Loucy (cell line): ENCODE measurements around the gene BARHL2.

Experiments
- H2AFZ ChIP-seq: fragments of 200-600 bp; sonication (generic); 2 replicates; pipeline ENCODE4 v1.6.0; 2016; ENCODE audit warnings: antibody characterized with exemption, mild to moderate bottlenecking, low read length, moderate library complexity
- H3F3A ChIP-seq: fragments of 200-600 bp; 2 replicates; pipeline ENCODE4 v1.6.0; 2016; ENCODE audit warnings: antibody characterized with exemption, low read depth, mild to moderate bottlenecking
- H3K27me3 ChIP-seq: fragments of 200-600 bp; sonication (generic); 2 replicates; pipeline ENCODE4 v1.6.1; 2014; ENCODE audit warnings: low read length, mild to moderate bottlenecking; ENCODE audit not compliant: insufficient read depth, poor library complexity, severe bottlenecking
- H3K36me3 ChIP-seq: fragments of 200-600 bp; sonication (generic); 2 replicates; pipeline ENCODE4 v1.6.1; 2016; ENCODE audit warnings: low read length; ENCODE audit not compliant: insufficient read depth
- H3K4me1 ChIP-seq: fragments of 200-600 bp; sonication (generic); 2 replicates; pipeline ENCODE4 v1.5.1; 2014; ENCODE audit warnings: low read length, mild to moderate bottlenecking; ENCODE audit not compliant: insufficient read depth, poor library complexity, severe bottlenecking
- H3K4me2 ChIP-seq: fragments of 200-600 bp; sonication (generic); 2 replicates; pipeline ENCODE4 v1.6.0; 2014; ENCODE audit warnings: antibody characterized with exemption, low read length, low read depth, mild to moderate bottlenecking; ENCODE audit not compliant: poor library complexity, severe bottlenecking
- H3K4me3 ChIP-seq: fragments of 200-600 bp; sonication (generic); 2 replicates; pipeline ENCODE4 v1.5.1; 2014; ENCODE audit warnings: low read length, mild to moderate bottlenecking, mixed read lengths; ENCODE audit not compliant: poor library complexity, severe bottlenecking
- H3K79me2 ChIP-seq: fragments of 200-600 bp; sonication (generic); 2 replicates; pipeline ENCODE4 v1.6.1; 2014; ENCODE audit warnings: low read length; ENCODE audit not compliant: insufficient read depth
- H3K9ac ChIP-seq: fragments of 200-600 bp; sonication (generic); 2 replicates; pipeline ENCODE4 v1.6.0; 2014; ENCODE audit warnings: mild to moderate bottlenecking, low read depth, low read length, moderate library complexity; ENCODE audit not compliant: poor library complexity, severe bottlenecking
- H3K9me2 ChIP-seq: fragments of 200-600 bp; sonication (generic); replicated peaks from 2 replicates; pipeline ENCODE4 v1.6.1; 2016; ENCODE audit warnings: low read depth, low read length, mixed read lengths
- H3K9me3 ChIP-seq: fragments of 200-600 bp; sonication (generic); 2 replicates; pipeline ENCODE4 v1.6.1; 2014; ENCODE audit warnings: mild to moderate bottlenecking, antibody characterized with exemption, low read length, low read depth; ENCODE audit not compliant: insufficient read depth
- H4K20me1 ChIP-seq: fragments of 200-600 bp; sonication (generic); 2 replicates; pipeline ENCODE4 v1.6.0; 2014; ENCODE audit warnings: antibody characterized with exemption, low read length, mild to moderate bottlenecking; ENCODE audit not compliant: insufficient read depth, poor library complexity, severe bottlenecking
- EZH2phosphoT487 ChIP-seq: fragments of 200-600 bp; IDR thresholded peaks from 2 replicates; pipeline ENCODE4 v1.6.1; 2018; ENCODE audit warnings: antibody characterized with exemption, mild to moderate bottlenecking, moderate library complexity, borderline replicate concordance
- TF ChIP-seq, protein P1 (sequence below): fragments of 200-600 bp; sonication (generic); conservative IDR thresholded peaks from 2 replicates; pipeline ENCODE4 v1.5.1; 2014; ENCODE audit warnings: mild to moderate bottlenecking, antibody characterized with exemption, low read length

Gene BARHL2

DNA sequence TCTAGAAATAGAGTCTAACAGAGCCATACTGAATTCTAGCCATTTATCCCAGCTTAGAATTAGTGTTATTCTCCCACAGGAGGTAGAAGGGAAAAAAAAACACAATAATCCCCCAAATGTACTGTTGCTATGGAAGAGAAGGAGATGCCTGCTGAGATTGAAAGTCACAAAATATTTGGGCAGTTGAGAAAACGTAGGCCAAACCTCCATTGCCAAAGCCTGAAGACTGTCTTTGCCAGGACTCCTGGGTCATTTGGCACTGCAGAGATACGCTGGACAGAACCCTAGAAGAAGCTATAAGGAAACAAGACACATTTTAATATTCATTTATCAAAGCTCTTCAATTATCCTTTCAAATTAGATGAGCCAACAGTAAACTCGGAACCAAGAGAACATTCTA, 22.3 kb downstream of the BARHL2 start:
- H3K36me3 ChIP-seq: no peaks in the 10 kb centered on the region
- no peak overlapping the region for H3K4me3 ChIP-seq
- no peaks in the 10 kb centered on the region for H4K20me1 ChIP-seq
- H2AFZ ChIP-seq: no peak overlapping the region
- no peaks in the 10 kb centered on the region for H3K4me1 ChIP-seq
- H3F3A ChIP-seq: no peaks in the 10 kb centered on the region
- no peak overlapping the region for H3K4me2 ChIP-seq
- H3K9me3 ChIP-seq: no peaks in the 10 kb centered on the region
- H3K27me3 ChIP-seq: no peaks in the 10 kb centered on the region
- no peaks in the 10 kb centered on the region for H3K79me2 ChIP-seq
- H3K9me2 ChIP-seq: no peaks in the 10 kb centered on the region
- no peak overlapping the region for H3K9ac ChIP-seq
- TF ChIP-seq, protein P1, sequence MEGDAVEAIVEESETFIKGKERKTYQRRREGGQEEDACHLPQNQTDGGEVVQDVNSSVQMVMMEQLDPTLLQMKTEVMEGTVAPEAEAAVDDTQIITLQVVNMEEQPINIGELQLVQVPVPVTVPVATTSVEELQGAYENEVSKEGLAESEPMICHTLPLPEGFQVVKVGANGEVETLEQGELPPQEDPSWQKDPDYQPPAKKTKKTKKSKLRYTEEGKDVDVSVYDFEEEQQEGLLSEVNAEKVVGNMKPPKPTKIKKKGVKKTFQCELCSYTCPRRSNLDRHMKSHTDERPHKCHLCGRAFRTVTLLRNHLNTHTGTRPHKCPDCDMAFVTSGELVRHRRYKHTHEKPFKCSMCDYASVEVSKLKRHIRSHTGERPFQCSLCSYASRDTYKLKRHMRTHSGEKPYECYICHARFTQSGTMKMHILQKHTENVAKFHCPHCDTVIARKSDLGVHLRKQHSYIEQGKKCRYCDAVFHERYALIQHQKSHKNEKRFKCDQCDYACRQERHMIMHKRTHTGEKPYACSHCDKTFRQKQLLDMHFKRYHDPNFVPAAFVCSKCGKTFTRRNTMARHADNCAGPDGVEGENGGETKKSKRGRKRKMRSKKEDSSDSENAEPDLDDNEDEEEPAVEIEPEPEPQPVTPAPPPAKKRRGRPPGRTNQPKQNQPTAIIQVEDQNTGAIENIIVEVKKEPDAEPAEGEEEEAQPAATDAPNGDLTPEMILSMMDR: no peak
- no peak for TF ChIP-seq EZH2phosphoT487

DNA sequence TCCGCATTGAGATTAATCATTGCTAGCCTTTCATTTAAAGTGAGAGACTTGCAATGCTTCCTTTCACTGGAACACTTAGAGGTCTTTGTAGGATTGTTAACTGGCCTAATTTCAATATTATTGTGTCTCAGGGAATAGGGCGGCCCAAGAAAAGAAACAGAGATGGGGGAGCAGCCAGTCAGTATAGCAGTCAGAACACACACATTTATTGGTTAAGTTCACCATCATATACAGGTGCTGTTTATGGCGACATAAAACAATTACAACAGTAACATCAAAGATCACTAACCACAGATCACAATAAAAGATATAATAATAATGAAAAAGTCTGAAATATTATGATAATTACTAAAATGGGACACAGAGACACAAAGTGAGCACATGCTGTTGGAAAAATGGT, 29.4 kb downstream of the BARHL2 start:
- no peak overlapping the region for H3K4me2 ChIP-seq
- no peaks in the 10 kb centered on the region for H3K9me3 ChIP-seq
- H3F3A ChIP-seq: no peaks in the 10 kb centered on the region
- no peaks in the 10 kb centered on the region for H3K9me2 ChIP-seq
- H3K4me3 ChIP-seq: no peak overlapping the region
- H4K20me1 ChIP-seq: no peaks in the 10 kb centered on the region
- no peaks in the 10 kb centered on the region for H3K36me3 ChIP-seq
- no peak overlapping the region for H2AFZ ChIP-seq
- no peaks in the 10 kb centered on the region for H3K4me1 ChIP-seq
- no peaks in the 10 kb centered on the region for H3K79me2 ChIP-seq
- H3K9ac ChIP-seq: no peak overlapping the region
- TF ChIP-seq, protein P1: no peak
- no peak for TF ChIP-seq EZH2phosphoT487
- H3K27me3 ChIP-seq: no peaks in the 10 kb centered on the region

DNA sequence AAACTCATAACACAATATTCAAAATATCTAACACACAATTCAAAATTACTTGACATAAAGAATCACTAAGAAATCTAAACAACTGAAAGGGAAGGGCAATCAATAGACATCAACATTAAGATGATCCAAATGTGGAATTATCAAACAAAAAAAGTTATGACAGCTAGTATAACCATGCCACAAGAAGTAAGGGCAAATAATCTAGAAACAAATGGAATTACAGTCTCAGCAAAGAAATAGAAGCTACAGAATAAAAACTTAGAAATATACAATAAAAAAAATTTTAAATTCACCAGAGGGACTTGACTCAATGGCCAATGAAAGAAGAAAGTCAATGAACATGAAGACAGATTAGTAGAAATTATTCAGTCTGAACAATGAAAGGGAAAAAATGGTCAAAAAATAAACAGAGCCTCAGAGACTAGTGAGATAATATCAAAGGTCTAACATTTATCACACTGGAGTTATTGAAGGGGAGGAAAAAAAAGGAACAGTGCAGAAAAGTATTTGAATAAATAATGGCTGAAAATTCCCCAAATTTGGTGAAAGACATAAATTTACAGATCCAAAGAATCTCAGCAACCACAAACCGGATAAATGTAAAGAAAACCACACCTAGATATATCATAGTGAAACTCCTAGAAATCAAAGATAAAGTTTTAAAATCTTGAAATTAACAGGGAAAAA, 41.8 kb downstream of the BARHL2 start:
- no peak overlapping the region for H3K9ac ChIP-seq
- no peaks in the 10 kb centered on the region for H3K36me3 ChIP-seq
- no peaks in the 10 kb centered on the region for H3F3A ChIP-seq
- no peak overlapping the region for H2AFZ ChIP-seq
- H3K4me2 ChIP-seq: no peak overlapping the region
- TF ChIP-seq, protein P1: no peak
- no peak for TF ChIP-seq EZH2phosphoT487
- H4K20me1 ChIP-seq: no peaks in the 10 kb centered on the region
- H3K4me3 ChIP-seq: no peak overlapping the region
- no peaks in the 10 kb centered on the region for H3K79me2 ChIP-seq
- H3K4me1 ChIP-seq: no peaks in the 10 kb centered on the region
- H3K9me3 ChIP-seq: peaks cover 13% of the 10 kb centered on the region
- no peaks in the 10 kb centered on the region for H3K9me2 ChIP-seq
- no peaks in the 10 kb centered on the region for H3K27me3 ChIP-seq
